DLD1 (cell line): ENCODE results near the gene TMED8.

Experiments used
- in situ Hi-C: cut with HindIII; loops from 2 replicates; pipeline ENCODE4 v1.10.0; 2017; ENCODE audit warnings: low sequenced_read_pairs

Gene TMED8

DNA sequence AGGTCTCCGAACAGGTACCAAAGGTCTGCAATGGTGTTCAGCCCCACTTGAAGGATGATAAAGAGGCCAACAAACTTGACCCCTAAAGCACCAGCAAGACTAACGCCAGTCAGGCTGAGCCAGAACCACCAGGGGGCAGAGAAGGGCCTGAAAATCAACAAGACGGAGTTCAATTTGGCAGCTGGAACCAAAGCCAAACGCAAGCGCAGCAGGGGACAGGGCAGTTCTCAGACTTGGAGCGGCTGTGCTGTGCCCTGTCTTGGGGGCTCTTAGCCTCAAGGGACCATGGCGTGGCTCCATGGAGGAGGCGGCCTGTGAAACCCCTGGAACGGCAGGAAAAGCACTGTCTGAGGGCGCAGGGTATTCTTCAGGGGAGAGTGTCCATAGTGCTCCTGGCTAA, 75.8 kb downstream of the TMED8 start:
- in situ Hi-C loops, result no loop called here

DNA sequence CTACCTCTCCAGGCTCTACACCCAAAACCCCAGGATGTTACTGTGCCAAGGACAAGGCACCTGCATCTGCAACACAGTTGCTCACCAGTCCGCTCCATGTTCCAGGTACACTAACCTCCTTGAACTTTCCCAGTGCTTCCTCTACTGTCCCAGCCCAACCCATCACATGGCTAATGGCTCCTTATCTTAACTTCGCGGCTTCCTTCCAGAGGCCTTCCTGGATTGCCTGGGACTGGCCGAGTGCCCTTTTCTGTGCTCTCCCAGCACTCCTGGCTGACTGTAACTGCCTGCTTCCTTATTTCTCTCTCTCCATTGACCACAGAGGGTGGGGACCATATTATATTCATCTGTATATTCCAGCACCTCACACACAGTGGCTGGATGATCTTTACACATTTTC, 77.1 kb downstream of the TMED8 start:
- in situ Hi-C loops, result no loop called here

DNA sequence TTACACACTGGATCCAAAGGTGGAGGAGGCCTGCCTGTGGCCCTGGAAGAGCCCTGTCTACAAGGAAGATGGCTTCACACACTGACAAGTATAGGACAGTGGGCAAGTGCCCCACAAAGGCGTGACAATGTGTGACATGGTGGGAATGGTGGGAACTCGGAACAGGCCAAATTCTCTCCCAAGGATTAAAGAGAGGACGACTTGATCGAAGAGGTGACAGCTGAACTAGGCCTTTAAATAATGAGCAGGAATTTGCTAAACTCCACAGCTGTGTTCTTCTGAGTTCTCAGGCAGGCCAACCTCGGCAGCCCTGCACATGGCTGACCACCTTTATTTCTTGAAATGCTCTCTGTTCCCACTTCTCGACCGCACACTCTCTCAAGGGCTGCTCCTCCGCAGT, 80.0 kb downstream of the TMED8 start:
- in situ Hi-C loops, result no loop called here

DNA sequence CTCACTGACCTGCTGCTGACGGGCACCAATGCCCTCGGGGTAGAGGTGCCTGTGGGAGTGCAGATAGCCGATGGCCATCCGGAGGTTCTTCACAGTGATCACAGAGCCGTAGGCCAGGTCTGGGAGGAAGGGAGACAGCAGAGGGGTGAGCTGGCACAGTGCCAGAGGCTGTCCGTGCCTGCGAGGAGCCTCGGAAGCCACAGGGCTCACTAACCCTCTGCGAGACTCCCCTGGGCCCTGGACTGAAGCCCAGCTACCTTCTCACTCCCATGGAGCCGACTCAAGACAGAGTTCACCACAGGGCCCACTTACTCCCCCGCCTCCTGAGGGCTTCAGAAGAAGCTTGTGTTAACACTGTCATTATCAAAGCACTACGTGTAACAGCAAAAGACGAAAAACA, 80.7 kb downstream of the TMED8 start:
- in situ Hi-C loops, result no loop called here

DNA sequence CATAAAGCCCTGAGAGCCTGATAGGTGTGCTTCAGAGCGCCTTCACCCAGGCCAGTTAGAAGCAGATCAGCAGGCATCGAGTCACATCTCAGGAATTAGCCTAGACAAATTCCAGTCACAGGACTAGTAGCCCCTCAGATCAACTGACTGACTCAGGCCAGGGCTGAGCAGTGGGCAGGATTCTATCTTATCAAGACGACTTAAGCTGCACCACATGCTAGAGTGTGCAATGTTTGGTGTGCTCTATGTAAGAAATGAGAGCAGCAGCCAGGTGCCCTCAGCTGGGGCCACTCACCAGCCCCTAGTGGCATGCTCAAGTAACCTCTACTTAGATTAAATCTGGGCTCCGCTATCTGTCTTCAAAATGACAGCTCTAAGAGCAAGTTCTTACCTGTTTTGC, 86.2 kb downstream of the TMED8 start:
- in situ Hi-C loops, result no loop called here

DNA sequence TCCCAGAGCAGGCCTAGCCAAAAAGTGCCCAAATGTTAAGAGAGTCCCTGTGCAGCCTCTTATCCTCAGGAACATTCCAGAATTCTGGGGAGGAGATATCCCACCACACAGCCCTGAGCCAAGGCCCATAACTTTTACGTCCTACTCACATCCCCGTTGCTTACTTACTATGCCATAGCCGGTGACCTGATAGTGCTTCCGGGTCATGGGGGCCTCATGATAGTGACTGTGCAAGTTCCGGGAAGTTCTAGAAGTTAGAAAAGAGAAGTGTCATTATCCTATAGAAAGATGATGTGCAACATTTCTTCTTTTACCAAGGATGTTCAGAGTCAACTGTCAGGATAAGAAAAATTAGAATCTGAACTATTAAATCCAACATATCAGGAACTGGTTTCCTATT, 90.3 kb downstream of the TMED8 start:
- in situ Hi-C loops, result no loop called here
